H1 (cell line): ENCODE measurements around the gene PDZRN4. TPM values are rescaled to one million over a fixed set of nuclear protein-coding genes. Genes with fewer than 3 reads are reported as not detected.

Experiments
- CTCF ChIA-PET: fragments of 300-600 bp; sonication (Branson Sonifier 250); formaldehyde crosslinking; loops from one replicate; lab custom pipeline; 2021; ENCODE audit not compliant: partially characterized antibody; lab: Charles Lee
- POLR2A ChIA-PET: fragments of 300-600 bp; sonication (Branson Sonifier 250); formaldehyde crosslinking; loops from one replicate; lab custom pipeline; 2021; ENCODE audit warnings: inconsistent platforms; ENCODE audit not compliant: partially characterized antibody; lab: Charles Lee
- DNase-seq, 2 experiments: peaks; one replicate each; pipeline versions ENCODE4 v3.0.0 to v3.0.0-alpha.2; 2010 to 2022; ENCODE audit warnings: low spot score in 2 of 2, low read depth in 1 of 2, mixed read lengths in 1 of 2
- FAIRE-seq: peaks from 2 replicates; lab custom pipeline; 2011; peaks lifted over from hg19 to GRCh38; lab: Jason Lieb, UNC
- H2AFZ ChIP-seq: 2 replicates; pipeline ENCODE4 v1.8.1; 2012; ENCODE audit warnings: low read length, inconsistent platforms
- H2AK5ac ChIP-seq: 2 replicates; pipeline ENCODE4 v1.6.1; 2013; ENCODE audit warnings: low read depth, low read length
- H2BK120ac ChIP-seq: replicated peaks from 2 replicates; pipeline ENCODE3; 2013; ENCODE audit warnings: low read depth, low read length, inconsistent platforms
- H2BK12ac ChIP-seq: 2 replicates; pipeline ENCODE4 v1.6.1; 2013; ENCODE audit warnings: low read depth, low read length
- H2BK15ac ChIP-seq: 2 replicates; pipeline ENCODE4 v1.6.1; 2013; ENCODE audit warnings: low read length
- H2BK20ac ChIP-seq: 2 replicates; pipeline ENCODE4 v1.6.1; 2013; ENCODE audit warnings: low read length
- H2BK5ac ChIP-seq: 2 replicates; pipeline ENCODE4 v1.6.1; 2013; ENCODE audit warnings: low read depth, low read length
- H3K14ac ChIP-seq: 2 replicates; pipeline ENCODE4 v1.6.1; 2013; ENCODE audit warnings: inconsistent platforms; ENCODE audit not compliant: insufficient read length
- H3K18ac ChIP-seq: 2 replicates; pipeline ENCODE4 v1.6.1; 2013; ENCODE audit warnings: low read length; ENCODE audit errors: extremely low read depth
- H3K23ac ChIP-seq: 2 replicates; pipeline ENCODE4 v1.6.1; 2013; ENCODE audit warnings: inconsistent platforms; ENCODE audit not compliant: insufficient read length
- H3K23me2 ChIP-seq: 2 replicates; pipeline ENCODE4 v1.6.1; 2013; ENCODE audit warnings: low read depth, low read length
- H3K27ac ChIP-seq: 2 replicates; pipeline ENCODE4 v1.6.1; 2011; ENCODE audit warnings: low read depth, low read length, inconsistent platforms
- H3K27me3 ChIP-seq, 4 experiments: replicated peaks in 1 of 4; 1 replicate in 1 of 4; 2 replicates in 3 of 4; pipeline versions ENCODE4 v1.6.1 to v1.8.1; 2011 to 2013; ENCODE audit warnings: low read length in 3 of 4, mild to moderate bottlenecking in 3 of 4, inconsistent platforms in 2 of 4, mixed read lengths in 2 of 4, moderate library complexity in 1 of 4; ENCODE audit not compliant: control insufficient read depth in 3 of 4, insufficient read depth in 3 of 4; ENCODE audit errors: extremely low read depth in 1 of 4
- H3K36me3 ChIP-seq, 4 experiments: 2 replicates each; pipeline versions ENCODE4 v1.6.1 to v1.8.1; 2011 to 2013; ENCODE audit warnings: mild to moderate bottlenecking in 4 of 4, low read length in 3 of 4, moderate library complexity in 2 of 4, control low read depth in 1 of 4, inconsistent platforms in 1 of 4; ENCODE audit not compliant: insufficient read depth in 4 of 4, control insufficient read depth in 2 of 4
- H3K4ac ChIP-seq: replicated peaks from 2 replicates; pipeline ENCODE3; 2013; ENCODE audit warnings: low read length, low read depth, mixed read lengths, inconsistent platforms; ENCODE audit not compliant: insufficient read length
- H3K4me1 ChIP-seq, 4 experiments: replicated peaks in 1 of 4; 1 replicate in 1 of 4; 2 replicates in 3 of 4; pipeline versions ENCODE4 v1.6.1 to v1.8.1; 2011 to 2013; ENCODE audit warnings: low read length in 3 of 4, inconsistent platforms in 2 of 4, mixed read lengths in 1 of 4; ENCODE audit not compliant: insufficient read depth in 4 of 4, control insufficient read depth in 3 of 4
- H3K4me2 ChIP-seq, 2 experiments: 2 replicates each; pipeline versions ENCODE4 v1.6.1 to v1.8.1; 2011 to 2013; ENCODE audit warnings: low read depth in 2 of 2, low read length in 2 of 2, control low read depth in 1 of 2, inconsistent platforms in 1 of 2, mild to moderate bottlenecking in 1 of 2; ENCODE audit not compliant: insufficient read depth in 1 of 2
- H3K4me3 ChIP-seq, 4 experiments: fragments of 200-600, 300-600 bp in 1 of 4; sonication (generic), shearing (Covaris generic), sonication (Bioruptor Twin) in 1 of 4; 2 replicates each; pipeline versions ENCODE4 v1.5.1 to v1.8.1; 2011 to 2016; ENCODE audit warnings: low read length in 4 of 4, low read depth in 3 of 4, control low read depth in 2 of 4, inconsistent platforms in 2 of 4, mild to moderate bottlenecking in 2 of 4, mixed read lengths in 1 of 4, moderate library complexity in 1 of 4; ENCODE audit not compliant: insufficient read depth in 2 of 4; ENCODE audit errors: extremely low read depth in 1 of 4
- H3K56ac ChIP-seq: replicated peaks from 2 replicates; pipeline ENCODE3; 2013; ENCODE audit warnings: low read depth, mild to moderate bottlenecking, mixed read lengths, low read length, inconsistent platforms; ENCODE audit not compliant: insufficient read length
- H3K79me1 ChIP-seq: 2 replicates; pipeline ENCODE4 v1.6.1; 2013; ENCODE audit warnings: low read depth, low read length, control low read depth
- H3K79me2 ChIP-seq, 2 experiments: 2 replicates each; pipeline versions ENCODE4 v1.6.1 to v1.8.1; 2012 to 2013; ENCODE audit warnings: low read length in 2 of 2, mild to moderate bottlenecking in 2 of 2, inconsistent platforms in 1 of 2; ENCODE audit not compliant: insufficient read depth in 2 of 2, control insufficient read depth in 1 of 2
- H3K9ac ChIP-seq, 4 experiments: replicated peaks in 1 of 4; 1 replicate in 1 of 4; 2 replicates in 3 of 4; pipeline versions ENCODE4 v1.6.1 to v1.8.1; 2011 to 2013; ENCODE audit warnings: low read depth in 3 of 4, low read length in 3 of 4, control low read depth in 2 of 4, mild to moderate bottlenecking in 2 of 4, moderate library complexity in 2 of 4, inconsistent platforms in 1 of 4; ENCODE audit errors: extremely low read depth in 1 of 4
- H3K9me3 ChIP-seq, 2 experiments: 2 replicates each; pipeline versions ENCODE4 v1.6.1 to v1.8.1; 2012 to 2013; ENCODE audit warnings: mild to moderate bottlenecking in 2 of 2, moderate library complexity in 2 of 2, control low read depth in 1 of 2, inconsistent platforms in 1 of 2, low read depth in 1 of 2, low read length in 1 of 2, mixed read lengths in 1 of 2; ENCODE audit not compliant: insufficient read depth in 2 of 2
- H4K20me1 ChIP-seq, 2 experiments: replicated peaks in 1 of 2; 2 replicates each; pipeline versions ENCODE3 to v1.8.1; 2011 to 2013; ENCODE audit warnings: inconsistent platforms in 2 of 2, low read length in 2 of 2, mild to moderate bottlenecking in 1 of 2; ENCODE audit not compliant: insufficient read depth in 2 of 2, control insufficient read depth in 1 of 2
- H4K5ac ChIP-seq: 2 replicates; pipeline ENCODE4 v1.6.1; 2013; ENCODE audit warnings: low read length, low read depth, mixed read lengths, inconsistent platforms; ENCODE audit not compliant: insufficient read length
- H4K8ac ChIP-seq: 2 replicates; pipeline ENCODE4 v1.8.0; 2013; ENCODE audit warnings: mild to moderate bottlenecking, moderate library complexity, low read length, inconsistent platforms; ENCODE audit not compliant: insufficient read depth; ENCODE audit errors: extremely low read depth
- H4K91ac ChIP-seq: replicated peaks from 2 replicates; pipeline ENCODE3; 2013; ENCODE audit warnings: low read length, mixed read lengths, inconsistent platforms; ENCODE audit not compliant: insufficient read length
- ASH2L ChIP-seq: fragments of 200-600, 300-600 bp; sonication (generic); IDR thresholded peaks from one replicate; pipeline ENCODE4 v1.7.1; 2017; ENCODE audit warnings: low read length
- JUND ChIP-seq: IDR thresholded peaks from 2 replicates; pipeline ENCODE4 v1.6.1; 2011; ENCODE audit warnings: mild to moderate bottlenecking, improper control_type of control experiment, low read length
- POU5F1 ChIP-seq: IDR thresholded peaks from 2 replicates; pipeline ENCODE4 v1.6.1; 2011; ENCODE audit warnings: low read depth, mild to moderate bottlenecking, low read length, moderate library complexity
- WGBS, 2 experiments: shearing (Covaris generic) in 1 of 2; methylation state at CpG; one replicate each; pipeline versions ENCODE4 v1.1.6 to v1.1.7; 2013 to 2015; ENCODE audit warnings: low lambda C conversion rate in 2 of 2, mixed read lengths in 2 of 2, inconsistent platforms in 1 of 2, low coverage in 1 of 2, missing lambda C conversion rate in 1 of 2; ENCODE audit not compliant: insufficient replicate concordance in 2 of 2, insufficient coverage in 1 of 2, insufficient read length in 1 of 2; ENCODE audit errors: extremely low coverage in 1 of 2, missing lambda C conversion rate in 1 of 2; 5-methylcytosine and 5-hydroxymethylcytosine counted together
- long read RNA-seq, 2 experiments: library from RNA in 1 of 2; library from capped mRNA in 1 of 2; stranded (forward); transcript quantifications; one replicate each; pipeline ENCODE4 v2.0.0, GENCODE V29; 2021; ENCODE audit warnings: inconsistent platforms in 1 of 2
- polyA minus RNA-seq, 3 experiments: library from RNA; depleted of rRNA, polyadenylated mRNA; stranded (reverse); fragments of >200 nt; gene quantifications; 1 replicate in 2 of 3; 2 replicates in 1 of 3; pipeline ENCODE4 v1.2.3, GENCODE V29; 2011
- polyA plus RNA-seq, 7 experiments: library from polyadenylated mRNA; depleted of rRNA in 3 of 7; stranded (reverse) in 5 of 7; unstranded in 2 of 7; fragments of >200 nt in 5 of 7; fragments of 200-250 nt in 2 of 7; gene quantifications; 1 replicate in 5 of 7; 2 replicates in 1 of 7; 4 replicates in 1 of 7; pipeline versions ENCODE4 v1.2.1 to v1.2.3, GENCODE V29; 2011 to 2013; ENCODE audit warnings: missing spikeins in 2 of 7, mixed read lengths in 2 of 7
- total RNA-seq: library from RNA; stranded (reverse); fragmentation: NEBNext Ultra II Directional; extraction: Animal tissue kit (Norgen Biotek cat#: 25700); gene quantifications from 2 replicates; pipeline ENCODE4 v1.2.1, GENCODE V29; 2021
- TF ChIP-seq, protein P1 (sequence below): IDR thresholded peaks from 2 replicates; pipeline ENCODE4 v1.6.1; 2012; ENCODE audit warnings: inconsistent platforms

The PDZRN4 gene
- not detected in 2 replicates for total RNA-seq
- polyA plus RNA-seq (2011; rRNA removed) = not detected in 2 replicates
- 0.05 TPM for polyA plus RNA-seq (2011; cell fraction: cytosol; rRNA removed)
- 0.04 TPM for polyA plus RNA-seq (2011; cell fraction: nucleus; rRNA removed)
- 0.04 to 0.09 TPM (median 0.08 TPM) in 3 of 4 replicates, not detected in the other for polyA plus RNA-seq (2012, experiment 1 of 2)
- not detected for polyA plus RNA-seq (2012, experiment 2 of 2)
- 0.08 TPM for polyA plus RNA-seq (2013, experiment 1 of 2)
- polyA plus RNA-seq (2013, experiment 2 of 2) = 0.15 TPM
- 0.16 TPM in 1 of 2 replicates, not detected in the other for polyA minus RNA-seq (2011; rRNA and poly(A)+ RNA removed)
- polyA minus RNA-seq (2011; cell fraction: cytosol; rRNA and poly(A)+ RNA removed) = not detected
- polyA minus RNA-seq (2011; cell fraction: nucleus; rRNA and poly(A)+ RNA removed) = not detected
- long read RNA-seq, experiment 1 = 0 reads
- long read RNA-seq, experiment 2 = 0 reads

DNA sequence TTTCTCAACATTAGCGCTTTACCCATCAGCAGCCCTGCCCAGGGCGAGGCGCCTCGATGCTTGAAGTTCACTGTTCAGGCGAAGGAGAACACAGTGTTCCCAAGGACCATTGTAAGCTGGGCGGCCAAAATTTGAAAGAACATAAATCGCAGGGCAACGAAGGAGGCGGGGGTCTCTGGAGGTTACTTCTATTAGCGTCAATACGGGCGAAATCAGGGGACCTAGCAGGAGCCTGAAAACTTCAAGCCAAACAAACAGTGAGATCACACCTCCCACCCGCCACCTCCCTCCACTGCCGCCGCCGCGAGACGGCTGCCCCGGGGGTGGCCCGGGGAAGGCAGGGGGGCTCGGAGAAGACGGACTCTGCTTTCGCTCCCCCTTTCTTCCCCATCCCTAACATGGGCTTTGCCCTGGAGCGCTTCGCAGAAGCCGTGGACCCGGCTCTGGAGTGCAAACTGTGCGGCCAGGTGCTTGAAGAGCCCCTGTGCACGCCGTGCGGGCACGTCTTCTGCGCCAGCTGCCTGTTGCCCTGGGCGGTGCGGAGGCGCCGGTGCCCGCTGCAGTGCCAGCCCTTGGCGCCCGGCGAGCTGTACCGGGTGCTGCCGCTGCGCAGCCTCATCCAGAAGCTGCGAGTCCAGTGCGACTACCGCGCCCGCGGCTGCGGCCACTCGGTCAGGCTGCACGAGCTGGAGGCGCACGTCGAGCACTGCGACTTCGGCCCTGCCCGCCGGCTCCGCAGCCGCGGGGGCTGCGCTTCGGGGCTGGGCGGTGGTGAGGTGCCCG is at the start of gene PDZRN4:
PDZRN4 (plus strand) TSS at position 263 of the 783 bp plus-strand sequence.
- H3K56ac ChIP-seq = no peak within 1 kb of the TSS
- H3K9ac ChIP-seq = no peak within 1 kb of the TSS
- H3K36me3 ChIP-seq = no peaks in the 10 kb centered on the region; a peak in 1 of 8 replicates
- H2BK15ac ChIP-seq = no peak within 1 kb of the TSS
- H4K20me1 ChIP-seq = no peaks in the 10 kb centered on the region
- no peak within 1 kb of the TSS for H2BK5ac ChIP-seq
- H3K4ac ChIP-seq = no peak within 1 kb of the TSS
- H4K91ac ChIP-seq = no peak within 1 kb of the TSS
- peak within 1 kb of the TSS; percentile 68 for H4K8ac ChIP-seq
- H3K4me2 ChIP-seq = peak within 1 kb of the TSS; percentile 74 to 95
- H3K27me3 ChIP-seq = peaks cover 25 to 38% (median 33%) of the 10 kb centered on the region in 4 experiments
- DNase-seq (peak in 1 of 2 experiments; percentile 72), FAIRE-seq (no peak)
- peak within 1 kb of the TSS; percentile 22 to 70 (median 40) for H3K4me3 ChIP-seq
- H2BK120ac ChIP-seq = no peak within 1 kb of the TSS
- peaks cover 9% of the 10 kb centered on the region for H3K23me2 ChIP-seq
- ChIA-PET POLR2A (interaction anchor here (0.5 kb wide), 1 partner anchor 469 kb away, joined by 3 read pairs; no protein-coding TSS in a partner anchor), CTCF (interaction anchor here (1.5 kb wide), 1 partner anchor 196 kb away, joined by 4 read pairs; no protein-coding TSS in a partner anchor)
- no peak within 1 kb of the TSS for H2BK20ac ChIP-seq
- no peaks in the 10 kb centered on the region for H3K79me2 ChIP-seq
- H3K9me3 ChIP-seq = no peaks in the 10 kb centered on the region
- H2AK5ac ChIP-seq = no peak within 1 kb of the TSS
- H3K23ac ChIP-seq = no peak within 1 kb of the TSS
- H2AFZ ChIP-seq = peak within 1 kb of the TSS; percentile 77
- no peak within 1 kb of the TSS for H2BK12ac ChIP-seq
- H3K18ac ChIP-seq = no peak within 1 kb of the TSS
- H3K27ac ChIP-seq = no peak within 1 kb of the TSS
- H3K79me1 ChIP-seq = no peaks in the 10 kb centered on the region
- no peak within 1 kb of the TSS for H4K5ac ChIP-seq
- 5% methylated on average over 54 of the region's 67 CpGs; no CpG with 5 or more reads in 1 of the 2 experiments for WGBS, 2 experiments
- no peak within 1 kb of the TSS for H3K14ac ChIP-seq
- peaks cover 0 to 3% (median 0%) of the 10 kb centered on the region in 4 experiments; a peak in 3 of 7 replicates for H3K4me1 ChIP-seq
- TF ChIP-seq, protein P1, sequence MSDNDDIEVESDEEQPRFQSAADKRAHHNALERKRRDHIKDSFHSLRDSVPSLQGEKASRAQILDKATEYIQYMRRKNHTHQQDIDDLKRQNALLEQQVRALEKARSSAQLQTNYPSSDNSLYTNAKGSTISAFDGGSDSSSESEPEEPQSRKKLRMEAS = peak; percentile 74
- TF ChIP-seq POU5F1 (no peak), ASH2L (peak; percentile 29), JUND (no peak)
